Astrocyte of the cerebellum (primary cell): ENCODE measurements around the gene AMACR.

ENCODE experiments used
- DNase-seq: peaks from one replicate; pipeline ENCODE4 v3.0.0-alpha.2; 2011; ENCODE audit warnings: low read depth
- H3K4me3 ChIP-seq: 2 replicates; pipeline ENCODE4 v1.5.1; 2011; ENCODE audit warnings: mild to moderate bottlenecking, low read depth, low read length, moderate library complexity
- in situ Hi-C: cut with HindIII; loops from 2 replicates; pipeline ENCODE4 v1.10.0; 2017; ENCODE audit warnings: low sequenced_read_pairs
- TF ChIP-seq, protein P1 (sequence below): IDR thresholded peaks from 2 replicates; pipeline ENCODE4 v1.5.1; 2012; ENCODE audit warnings: low read length, low read depth, moderate library complexity, mild to moderate bottlenecking; ENCODE audit errors: missing control alignments

Gene AMACR

DNA sequence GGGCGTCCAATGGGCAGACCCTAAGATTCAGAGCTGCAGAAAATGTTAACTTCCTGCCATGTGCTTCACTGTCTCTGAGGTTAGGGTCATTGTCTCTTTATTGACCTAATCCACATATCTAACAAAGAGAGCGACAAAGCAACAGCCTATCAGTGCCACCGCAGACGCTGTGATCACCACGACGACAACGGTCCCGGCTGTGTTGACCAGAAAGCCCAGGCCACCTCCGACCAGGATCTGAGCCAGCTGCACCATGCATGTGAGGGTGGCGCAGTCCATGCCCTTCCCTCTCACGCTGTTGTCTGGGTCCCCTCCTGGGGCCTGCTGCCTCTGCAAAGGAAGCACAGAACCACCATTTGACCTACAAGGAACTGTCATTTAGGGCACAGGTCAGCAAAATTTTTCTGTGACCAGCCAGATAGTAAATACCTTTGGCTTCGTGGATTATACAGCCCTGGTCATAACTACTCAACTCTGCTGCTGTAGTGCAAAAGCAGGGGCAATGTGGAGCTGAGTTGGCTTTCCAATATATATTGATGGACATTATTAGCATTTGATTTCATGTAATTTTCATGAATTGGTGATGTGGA is 63.2 kb downstream of the AMACR start:
- TF ChIP-seq, protein P1, sequence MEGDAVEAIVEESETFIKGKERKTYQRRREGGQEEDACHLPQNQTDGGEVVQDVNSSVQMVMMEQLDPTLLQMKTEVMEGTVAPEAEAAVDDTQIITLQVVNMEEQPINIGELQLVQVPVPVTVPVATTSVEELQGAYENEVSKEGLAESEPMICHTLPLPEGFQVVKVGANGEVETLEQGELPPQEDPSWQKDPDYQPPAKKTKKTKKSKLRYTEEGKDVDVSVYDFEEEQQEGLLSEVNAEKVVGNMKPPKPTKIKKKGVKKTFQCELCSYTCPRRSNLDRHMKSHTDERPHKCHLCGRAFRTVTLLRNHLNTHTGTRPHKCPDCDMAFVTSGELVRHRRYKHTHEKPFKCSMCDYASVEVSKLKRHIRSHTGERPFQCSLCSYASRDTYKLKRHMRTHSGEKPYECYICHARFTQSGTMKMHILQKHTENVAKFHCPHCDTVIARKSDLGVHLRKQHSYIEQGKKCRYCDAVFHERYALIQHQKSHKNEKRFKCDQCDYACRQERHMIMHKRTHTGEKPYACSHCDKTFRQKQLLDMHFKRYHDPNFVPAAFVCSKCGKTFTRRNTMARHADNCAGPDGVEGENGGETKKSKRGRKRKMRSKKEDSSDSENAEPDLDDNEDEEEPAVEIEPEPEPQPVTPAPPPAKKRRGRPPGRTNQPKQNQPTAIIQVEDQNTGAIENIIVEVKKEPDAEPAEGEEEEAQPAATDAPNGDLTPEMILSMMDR, result no peak
- H3K4me3 ChIP-seq, result no peak overlapping the region
- in situ Hi-C loops, result loop anchor here (25.0 kb wide), 1 partner anchor 482 kb away; no protein-coding TSS in a partner anchor
- DNase-seq, result no peak

DNA sequence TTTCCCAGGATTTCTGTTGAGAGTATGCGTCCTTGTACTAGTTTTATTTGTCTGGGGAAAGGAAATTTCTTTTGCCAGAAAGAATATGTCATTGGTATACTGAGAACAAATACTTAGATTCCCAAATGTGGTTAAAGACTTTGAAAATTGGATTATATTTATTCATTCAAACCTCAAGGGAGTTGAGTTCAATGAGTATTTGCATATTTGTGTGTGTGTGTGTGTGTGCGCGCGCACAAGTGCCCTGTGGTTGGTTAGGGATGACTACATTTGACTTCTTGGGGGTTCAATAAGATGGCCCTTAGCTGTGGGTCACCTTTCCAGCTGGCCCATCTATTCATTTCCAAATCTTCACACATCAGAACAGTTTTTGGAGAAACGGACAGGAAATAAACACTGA is 66.8 kb downstream of the AMACR start:
- TF ChIP-seq, protein P1, result no peak
- in situ Hi-C loops, result loop anchor here (25.0 kb wide), 1 partner anchor 479 kb away; no protein-coding TSS in a partner anchor
- H3K4me3 ChIP-seq, result no peak overlapping the region
- no peak for DNase-seq

DNA sequence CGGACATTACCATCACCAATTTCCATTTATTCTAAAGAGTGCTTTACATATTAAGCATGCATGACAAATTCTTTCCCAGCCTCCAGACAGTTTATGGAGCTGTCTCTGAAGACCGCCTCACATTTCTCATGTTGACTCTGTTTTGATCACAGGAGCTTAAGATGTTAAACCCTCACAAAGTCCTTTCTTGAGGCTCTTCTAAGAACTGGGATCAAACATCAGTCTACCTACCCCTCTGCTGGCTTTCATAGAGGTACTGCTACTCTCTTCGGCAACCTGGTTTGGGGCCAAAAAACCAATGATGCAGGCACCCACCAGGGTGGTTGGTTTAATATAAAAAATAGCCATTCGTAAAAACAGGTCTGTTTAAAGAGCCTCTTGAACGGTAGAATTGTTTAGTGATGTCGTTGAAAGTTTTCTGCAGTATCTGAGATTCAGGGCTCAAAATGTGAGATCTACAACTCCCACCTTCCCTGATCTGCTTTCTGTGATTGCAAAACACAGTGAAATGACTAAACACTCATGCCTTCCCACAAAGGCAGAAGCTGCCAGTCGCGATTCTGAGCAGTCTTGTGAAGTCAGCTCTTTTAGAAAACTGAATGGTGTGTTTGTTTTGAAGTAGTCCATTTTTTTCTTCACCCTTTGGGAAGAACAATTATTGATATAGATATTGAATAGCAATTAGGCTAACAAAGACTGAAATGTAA is 68.1 kb downstream of the AMACR start:
- TF ChIP-seq, protein P1, result no peak
- H3K4me3 ChIP-seq, result no peak overlapping the region
- in situ Hi-C loops, result loop anchor here (25.0 kb wide), 1 partner anchor 477 kb away; no protein-coding TSS in a partner anchor
- no peak for DNase-seq

DNA sequence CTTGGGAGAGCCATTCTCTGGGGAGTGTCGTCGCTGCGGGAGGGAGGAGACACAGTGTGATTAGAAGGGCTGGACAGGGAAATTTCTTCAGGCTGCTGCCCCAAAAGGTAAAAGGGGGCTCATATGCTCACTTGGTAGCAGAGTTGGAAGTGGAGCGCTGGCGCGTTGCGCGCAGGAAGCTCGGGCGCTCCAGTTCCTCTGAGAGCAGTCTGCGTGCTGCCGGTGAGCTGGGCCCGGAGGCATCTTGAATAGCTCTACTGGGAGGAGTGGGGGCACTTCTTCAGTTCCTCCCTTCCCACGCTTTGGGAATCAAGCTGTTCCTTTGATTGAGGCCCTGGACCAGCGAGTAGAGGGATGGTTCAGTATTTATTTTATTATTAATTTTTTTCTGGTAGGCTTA is 69.0 kb downstream of the AMACR start:
- in situ Hi-C loops, result loop anchor here (25.0 kb wide), 1 partner anchor 477 kb away; no protein-coding TSS in a partner anchor

DNA sequence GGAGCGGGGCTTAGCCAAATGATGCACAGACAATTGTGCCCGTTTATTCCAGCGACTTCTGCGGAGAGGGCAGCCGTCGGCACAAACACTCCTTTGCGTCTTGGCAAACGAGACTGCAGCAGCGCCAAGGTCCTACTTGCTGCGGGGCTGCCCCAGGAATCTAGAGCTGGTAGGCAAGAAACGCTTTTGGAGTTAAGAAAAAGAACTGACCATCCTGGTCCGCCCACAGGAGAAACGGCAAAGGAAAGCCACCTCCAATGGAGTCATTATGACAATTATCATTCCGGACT is 69.4 kb downstream of the AMACR start:
- TF ChIP-seq, protein P1, result no peak
- no peak overlapping the region for H3K4me3 ChIP-seq
- DNase-seq, result no peak
- in situ Hi-C loops, result loop anchor here (25.0 kb wide), 1 partner anchor 476 kb away; no protein-coding TSS in a partner anchor

More for the DNA sequence above, 69.0 kb downstream of the AMACR start:
- TF ChIP-seq, protein P1, result no peak
- no peak for DNase-seq
- H3K4me3 ChIP-seq, result no peak overlapping the region

DNA sequence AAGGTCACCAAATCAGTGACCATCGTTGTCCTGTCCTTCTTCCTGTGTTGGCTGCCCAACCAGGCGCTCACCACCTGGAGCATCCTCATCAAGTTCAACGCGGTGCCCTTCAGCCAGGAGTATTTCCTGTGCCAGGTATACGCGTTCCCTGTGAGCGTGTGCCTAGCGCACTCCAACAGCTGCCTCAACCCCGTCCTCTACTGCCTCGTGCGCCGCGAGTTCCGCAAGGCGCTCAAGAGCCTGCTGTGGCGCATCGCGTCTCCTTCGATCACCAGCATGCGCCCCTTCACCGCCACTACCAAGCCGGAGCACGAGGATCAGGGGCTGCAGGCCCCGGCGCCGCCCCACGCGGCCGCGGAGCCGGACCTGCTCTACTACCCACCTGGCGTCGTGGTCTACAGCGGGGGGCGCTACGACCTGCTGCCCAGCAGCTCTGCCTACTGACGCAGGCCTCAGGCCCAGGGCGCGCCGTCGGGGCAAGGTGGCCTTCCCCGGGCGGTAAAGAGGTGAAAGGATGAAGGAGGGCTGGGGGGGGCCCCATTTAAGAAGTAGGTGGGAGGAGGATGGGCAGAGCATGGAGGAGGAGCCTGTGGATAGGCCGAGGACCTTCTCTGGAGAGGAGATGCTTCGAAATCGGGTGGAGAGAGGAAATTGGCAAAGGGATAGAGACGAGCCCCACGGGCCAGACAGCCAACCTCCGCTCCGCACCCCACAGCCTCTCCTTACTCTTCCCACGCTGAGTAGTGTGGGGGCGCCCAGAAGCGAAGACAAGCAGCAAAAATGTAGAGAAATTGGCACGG is 69.9 kb downstream of the AMACR start:
- no peak overlapping the region for H3K4me3 ChIP-seq
- no peak for DNase-seq
- TF ChIP-seq, protein P1, result no peak
- in situ Hi-C loops, result loop anchor here (25.0 kb wide), 1 partner anchor 476 kb away; no protein-coding TSS in a partner anchor
